H1 (cell line): Measurements from ENCODE around the gene ADARB2. TPM values are rescaled to one million over a fixed set of nuclear protein-coding genes. Genes with fewer than 3 reads are reported as not detected.

Experiments used
- CTCF ChIA-PET: fragments of 300-600 bp; sonication (Branson Sonifier 250); formaldehyde crosslinking; loops from one replicate; lab custom pipeline; 2021; ENCODE audit not compliant: partially characterized antibody; lab: Charles Lee
- POLR2A ChIA-PET: fragments of 300-600 bp; sonication (Branson Sonifier 250); formaldehyde crosslinking; loops from one replicate; lab custom pipeline; 2021; ENCODE audit warnings: inconsistent platforms; ENCODE audit not compliant: partially characterized antibody; lab: Charles Lee
- DNase-seq, 2 experiments: peaks; one replicate each; pipeline versions ENCODE4 v3.0.0 to v3.0.0-alpha.2; 2010 to 2022; ENCODE audit warnings: low spot score in 2 of 2, low read depth in 1 of 2, mixed read lengths in 1 of 2
- FAIRE-seq: peaks from 2 replicates; lab custom pipeline; 2011; peaks lifted over from hg19 to GRCh38; lab: Jason Lieb, UNC
- H2AFZ ChIP-seq: 2 replicates; pipeline ENCODE4 v1.8.1; 2012; ENCODE audit warnings: low read length, inconsistent platforms
- H2AK5ac ChIP-seq: 2 replicates; pipeline ENCODE4 v1.6.1; 2013; ENCODE audit warnings: low read depth, low read length
- H2BK120ac ChIP-seq: replicated peaks from 2 replicates; pipeline ENCODE3; 2013; ENCODE audit warnings: low read depth, low read length, inconsistent platforms
- H2BK12ac ChIP-seq: 2 replicates; pipeline ENCODE4 v1.6.1; 2013; ENCODE audit warnings: low read depth, low read length
- H2BK15ac ChIP-seq: 2 replicates; pipeline ENCODE4 v1.6.1; 2013; ENCODE audit warnings: low read length
- H2BK20ac ChIP-seq: 2 replicates; pipeline ENCODE4 v1.6.1; 2013; ENCODE audit warnings: low read length
- H2BK5ac ChIP-seq: 2 replicates; pipeline ENCODE4 v1.6.1; 2013; ENCODE audit warnings: low read depth, low read length
- H3K14ac ChIP-seq: 2 replicates; pipeline ENCODE4 v1.6.1; 2013; ENCODE audit warnings: inconsistent platforms; ENCODE audit not compliant: insufficient read length
- H3K18ac ChIP-seq: 2 replicates; pipeline ENCODE4 v1.6.1; 2013; ENCODE audit warnings: low read length; ENCODE audit errors: extremely low read depth
- H3K23ac ChIP-seq: 2 replicates; pipeline ENCODE4 v1.6.1; 2013; ENCODE audit warnings: inconsistent platforms; ENCODE audit not compliant: insufficient read length
- H3K23me2 ChIP-seq: 2 replicates; pipeline ENCODE4 v1.6.1; 2013; ENCODE audit warnings: low read depth, low read length
- H3K27ac ChIP-seq: 2 replicates; pipeline ENCODE4 v1.6.1; 2011; ENCODE audit warnings: low read depth, low read length, inconsistent platforms
- H3K27me3 ChIP-seq, 4 experiments: replicated peaks in 1 of 4; 1 replicate in 1 of 4; 2 replicates in 3 of 4; pipeline versions ENCODE4 v1.6.1 to v1.8.1; 2011 to 2013; ENCODE audit warnings: low read length in 3 of 4, mild to moderate bottlenecking in 3 of 4, inconsistent platforms in 2 of 4, mixed read lengths in 2 of 4, moderate library complexity in 1 of 4; ENCODE audit not compliant: control insufficient read depth in 3 of 4, insufficient read depth in 3 of 4; ENCODE audit errors: extremely low read depth in 1 of 4
- H3K36me3 ChIP-seq, 4 experiments: 2 replicates each; pipeline versions ENCODE4 v1.6.1 to v1.8.1; 2011 to 2013; ENCODE audit warnings: mild to moderate bottlenecking in 4 of 4, low read length in 3 of 4, moderate library complexity in 2 of 4, control low read depth in 1 of 4, inconsistent platforms in 1 of 4; ENCODE audit not compliant: insufficient read depth in 4 of 4, control insufficient read depth in 2 of 4
- H3K4ac ChIP-seq: replicated peaks from 2 replicates; pipeline ENCODE3; 2013; ENCODE audit warnings: low read length, low read depth, mixed read lengths, inconsistent platforms; ENCODE audit not compliant: insufficient read length
- H3K4me1 ChIP-seq, 4 experiments: replicated peaks in 1 of 4; 1 replicate in 1 of 4; 2 replicates in 3 of 4; pipeline versions ENCODE4 v1.6.1 to v1.8.1; 2011 to 2013; ENCODE audit warnings: low read length in 3 of 4, inconsistent platforms in 2 of 4, mixed read lengths in 1 of 4; ENCODE audit not compliant: insufficient read depth in 4 of 4, control insufficient read depth in 3 of 4
- H3K4me2 ChIP-seq, 2 experiments: 2 replicates each; pipeline versions ENCODE4 v1.6.1 to v1.8.1; 2011 to 2013; ENCODE audit warnings: low read depth in 2 of 2, low read length in 2 of 2, control low read depth in 1 of 2, inconsistent platforms in 1 of 2, mild to moderate bottlenecking in 1 of 2; ENCODE audit not compliant: insufficient read depth in 1 of 2
- H3K4me3 ChIP-seq, 4 experiments: fragments of 200-600, 300-600 bp in 1 of 4; sonication (generic), shearing (Covaris generic), sonication (Bioruptor Twin) in 1 of 4; 2 replicates each; pipeline versions ENCODE4 v1.5.1 to v1.8.1; 2011 to 2016; ENCODE audit warnings: low read length in 4 of 4, low read depth in 3 of 4, control low read depth in 2 of 4, inconsistent platforms in 2 of 4, mild to moderate bottlenecking in 2 of 4, mixed read lengths in 1 of 4, moderate library complexity in 1 of 4; ENCODE audit not compliant: insufficient read depth in 2 of 4; ENCODE audit errors: extremely low read depth in 1 of 4
- H3K56ac ChIP-seq: replicated peaks from 2 replicates; pipeline ENCODE3; 2013; ENCODE audit warnings: low read depth, mild to moderate bottlenecking, mixed read lengths, low read length, inconsistent platforms; ENCODE audit not compliant: insufficient read length
- H3K79me1 ChIP-seq: 2 replicates; pipeline ENCODE4 v1.6.1; 2013; ENCODE audit warnings: low read depth, low read length, control low read depth
- H3K79me2 ChIP-seq, 2 experiments: 2 replicates each; pipeline versions ENCODE4 v1.6.1 to v1.8.1; 2012 to 2013; ENCODE audit warnings: low read length in 2 of 2, mild to moderate bottlenecking in 2 of 2, inconsistent platforms in 1 of 2; ENCODE audit not compliant: insufficient read depth in 2 of 2, control insufficient read depth in 1 of 2
- H3K9ac ChIP-seq, 4 experiments: replicated peaks in 1 of 4; 1 replicate in 1 of 4; 2 replicates in 3 of 4; pipeline versions ENCODE4 v1.6.1 to v1.8.1; 2011 to 2013; ENCODE audit warnings: low read depth in 3 of 4, low read length in 3 of 4, control low read depth in 2 of 4, mild to moderate bottlenecking in 2 of 4, moderate library complexity in 2 of 4, inconsistent platforms in 1 of 4; ENCODE audit errors: extremely low read depth in 1 of 4
- H3K9me3 ChIP-seq, 2 experiments: 2 replicates each; pipeline versions ENCODE4 v1.6.1 to v1.8.1; 2012 to 2013; ENCODE audit warnings: mild to moderate bottlenecking in 2 of 2, moderate library complexity in 2 of 2, control low read depth in 1 of 2, inconsistent platforms in 1 of 2, low read depth in 1 of 2, low read length in 1 of 2, mixed read lengths in 1 of 2; ENCODE audit not compliant: insufficient read depth in 2 of 2
- H4K20me1 ChIP-seq, 2 experiments: replicated peaks in 1 of 2; 2 replicates each; pipeline versions ENCODE3 to v1.8.1; 2011 to 2013; ENCODE audit warnings: inconsistent platforms in 2 of 2, low read length in 2 of 2, mild to moderate bottlenecking in 1 of 2; ENCODE audit not compliant: insufficient read depth in 2 of 2, control insufficient read depth in 1 of 2
- H4K5ac ChIP-seq: 2 replicates; pipeline ENCODE4 v1.6.1; 2013; ENCODE audit warnings: low read length, low read depth, mixed read lengths, inconsistent platforms; ENCODE audit not compliant: insufficient read length
- H4K8ac ChIP-seq: 2 replicates; pipeline ENCODE4 v1.8.0; 2013; ENCODE audit warnings: mild to moderate bottlenecking, moderate library complexity, low read length, inconsistent platforms; ENCODE audit not compliant: insufficient read depth; ENCODE audit errors: extremely low read depth
- H4K91ac ChIP-seq: replicated peaks from 2 replicates; pipeline ENCODE3; 2013; ENCODE audit warnings: low read length, mixed read lengths, inconsistent platforms; ENCODE audit not compliant: insufficient read length
- BCL11A ChIP-seq, 2 experiments: IDR thresholded peaks; one replicate each; pipeline ENCODE4 v1.6.1; 2011; ENCODE audit warnings: low read depth in 2 of 2, low read length in 2 of 2, mild to moderate bottlenecking in 2 of 2
- CHD1 ChIP-seq: IDR thresholded peaks from 2 replicates; pipeline ENCODE4 v1.6.1; 2012; ENCODE audit warnings: low read depth, low read length, improper control_type of control experiment
- EZH2 ChIP-seq: fragments of 200-600 bp; sonication (generic); IDR thresholded peaks from 2 replicates; pipeline ENCODE4 v1.7.1; 2012; ENCODE audit warnings: low read depth, mild to moderate bottlenecking, moderate library complexity, low read length, inconsistent platforms; ENCODE audit not compliant: severe bottlenecking
- HDAC6 ChIP-seq: IDR thresholded peaks from one replicate; pipeline ENCODE4 v1.7.1; 2012; ENCODE audit warnings: low read depth, mild to moderate bottlenecking, inconsistent platforms, low read length, moderate library complexity
- JUN ChIP-seq: IDR thresholded peaks from 2 replicates; pipeline ENCODE4 v1.6.1; 2011; ENCODE audit warnings: low read depth, mild to moderate bottlenecking, improper control_type of control experiment, low read length
- NANOG ChIP-seq: IDR thresholded peaks from 2 replicates; pipeline ENCODE4 v1.6.1; 2011; ENCODE audit warnings: low read length, low read depth, mild to moderate bottlenecking, inconsistent platforms; ENCODE audit not compliant: insufficient read depth, poor library complexity, severe bottlenecking
- SIN3A ChIP-seq, 2 experiments: IDR thresholded peaks in 1 of 2; conservative IDR thresholded peaks in 1 of 2; 2 replicates each; pipeline ENCODE4 v1.6.1; 2011 to 2012; ENCODE audit warnings: low read length in 2 of 2, improper control_type of control experiment in 1 of 2, low read depth in 1 of 2, mild to moderate bottlenecking in 1 of 2
- SP1 ChIP-seq: IDR thresholded peaks from 2 replicates; pipeline ENCODE4 v1.6.1; 2011; ENCODE audit warnings: low read depth, low read length
- TAF7 ChIP-seq: optimal IDR thresholded peaks from 2 replicates; pipeline ENCODE3; 2011; ENCODE audit warnings: low read depth, mild to moderate bottlenecking, inconsistent platforms, low read length, moderate library complexity, borderline replicate concordance
- TBP ChIP-seq: IDR thresholded peaks from 2 replicates; pipeline ENCODE4 v1.6.1; 2011; ENCODE audit warnings: low read depth, low read length, improper control_type of control experiment
- TCF12 ChIP-seq: IDR thresholded peaks from 2 replicates; pipeline ENCODE4 v1.6.1; 2011; ENCODE audit warnings: low read depth, mild to moderate bottlenecking, low read length
- YY1 ChIP-seq: IDR thresholded peaks from 2 replicates; pipeline ENCODE4 v1.6.1; 2011; ENCODE audit warnings: low read depth, mild to moderate bottlenecking, low read length
- WGBS, 2 experiments: shearing (Covaris generic) in 1 of 2; methylation state at CpG; one replicate each; pipeline versions ENCODE4 v1.1.6 to v1.1.7; 2013 to 2015; ENCODE audit warnings: low lambda C conversion rate in 2 of 2, mixed read lengths in 2 of 2, inconsistent platforms in 1 of 2, low coverage in 1 of 2, missing lambda C conversion rate in 1 of 2; ENCODE audit not compliant: insufficient replicate concordance in 2 of 2, insufficient coverage in 1 of 2, insufficient read length in 1 of 2; ENCODE audit errors: extremely low coverage in 1 of 2, missing lambda C conversion rate in 1 of 2; 5-methylcytosine and 5-hydroxymethylcytosine counted together
- polyA plus RNA-seq, 7 experiments: library from polyadenylated mRNA; depleted of rRNA in 3 of 7; stranded (reverse) in 5 of 7; unstranded in 2 of 7; fragments of >200 nt in 5 of 7; fragments of 200-250 nt in 2 of 7; gene quantifications; 1 replicate in 5 of 7; 2 replicates in 1 of 7; 4 replicates in 1 of 7; pipeline versions ENCODE4 v1.2.1 to v1.2.3, GENCODE V29; 2011 to 2013; ENCODE audit warnings: missing spikeins in 2 of 7, mixed read lengths in 2 of 7
- total RNA-seq: library from RNA; stranded (reverse); fragmentation: NEBNext Ultra II Directional; extraction: Animal tissue kit (Norgen Biotek cat#: 25700); gene quantifications from 2 replicates; pipeline ENCODE4 v1.2.1, GENCODE V29; 2021
- TF ChIP-seq, protein P1 (sequence below): IDR thresholded peaks from 2 replicates; pipeline ENCODE4 v1.6.1; 2012; ENCODE audit warnings: inconsistent platforms

ADARB2 gene
- total and polyA plus RNA-seq, 2 of the 8 experiments (the other 6 are each of a cell fraction or from before 2014, with no cell fraction given), result 2.2 to 2.8 TPM

DNA sequence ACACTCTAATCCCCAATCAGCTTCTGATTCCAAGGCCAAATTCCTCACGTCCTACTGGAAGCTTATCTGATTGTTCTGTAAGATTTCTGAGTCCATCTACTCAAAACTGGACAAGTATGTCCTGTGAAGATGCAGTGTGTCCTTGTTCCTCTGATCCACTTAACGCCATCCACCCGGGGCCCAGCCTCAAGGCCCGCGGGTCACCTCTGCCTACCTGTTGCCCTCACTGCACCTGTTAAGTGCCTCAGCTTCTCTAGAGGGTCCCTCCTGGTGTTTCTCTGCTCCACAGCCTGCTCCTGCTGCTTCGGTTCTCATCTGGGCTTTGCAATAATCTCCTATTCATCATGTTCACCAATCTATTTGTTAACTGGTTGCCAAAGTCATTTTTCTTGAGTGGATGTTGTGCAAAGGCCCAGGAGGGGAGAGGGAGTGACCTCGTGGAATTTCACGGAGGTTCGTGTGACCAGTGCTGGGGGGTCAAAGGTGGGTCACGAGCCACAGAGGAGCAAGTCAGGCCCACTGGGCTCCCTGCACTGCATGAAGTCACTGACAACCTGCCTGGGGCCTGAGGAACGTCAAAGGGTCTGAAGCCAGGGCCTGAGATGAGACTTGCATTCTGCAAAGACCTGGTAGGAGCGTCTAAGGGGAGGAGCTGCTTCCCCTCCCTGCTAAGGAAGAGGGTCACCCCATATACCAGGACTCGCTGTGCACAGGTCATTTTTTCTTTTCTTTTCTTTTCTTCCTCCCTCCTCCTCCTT is 343.0 kb downstream of the ADARB2 start:
- no peak overlapping the region for H4K91ac ChIP-seq
- H3K23ac ChIP-seq, result no peak overlapping the region
- H3K79me1 ChIP-seq, result no peaks in the 10 kb centered on the region
- no peak overlapping the region for H2BK12ac ChIP-seq
- H3K56ac ChIP-seq, result no peak overlapping the region
- no peak overlapping the region for H3K27ac ChIP-seq
- no peak overlapping the region for H4K8ac ChIP-seq
- H2BK20ac ChIP-seq, result no peak overlapping the region
- no peak overlapping the region for H2BK15ac ChIP-seq
- H3K18ac ChIP-seq, result no peak overlapping the region
- H2AFZ ChIP-seq, result no peak overlapping the region
- POLR2A ChIA-PET, result no interaction called here
- no peaks in the 10 kb centered on the region for H3K9me3 ChIP-seq
- no peak overlapping the region for H3K4ac ChIP-seq
- H2BK5ac ChIP-seq, result no peak overlapping the region
- H4K5ac ChIP-seq, result no peak overlapping the region
- TF ChIP-seq HDAC6 (no peak), SP1 (no peak), BCL11A (IDR thresholded peaks at IDR 0.05; ENCODE audit: low read depth in 2 of 2, low read length in 2 of 2) (no peak), TBP (no peak), SIN3A (conservative IDR thresholded peaks at IDR 0.05 in 1 of 2, IDR thresholded peaks at IDR 0.05 in 1 of 2; ENCODE audit: low read depth in 1 of 2, low read length in 2 of 2) (no peak), TAF7 (no peak), EZH2 (no peak), YY1 (no peak), JUN (no peak), CHD1 (no peak), NANOG (no peak), TCF12 (no peak)
- TF ChIP-seq, protein P1, sequence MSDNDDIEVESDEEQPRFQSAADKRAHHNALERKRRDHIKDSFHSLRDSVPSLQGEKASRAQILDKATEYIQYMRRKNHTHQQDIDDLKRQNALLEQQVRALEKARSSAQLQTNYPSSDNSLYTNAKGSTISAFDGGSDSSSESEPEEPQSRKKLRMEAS, result no peak
- no peaks in the 10 kb centered on the region; a peak in 2 of 7 replicates for H3K27me3 ChIP-seq
- H4K20me1 ChIP-seq, result no peaks in the 10 kb centered on the region
- H3K9ac ChIP-seq, result no peak overlapping the region
- FAIRE-seq (no peak), DNase-seq (no peak)
- CTCF ChIA-PET, result interaction anchor here (0.6 to 3.5 kb wide), 10 partner anchors 8 to 345 kb away, joined by 3 to 10 read pairs (median 4); no protein-coding TSS in a partner anchor
- no peaks in the 10 kb centered on the region for H3K23me2 ChIP-seq
- 86% methylated on average over 13 of the region's 13 CpGs; no CpG with 5 or more reads in 1 of the 2 experiments for WGBS, 2 experiments
- H3K36me3 ChIP-seq, result no peaks in the 10 kb centered on the region
- no peaks in the 10 kb centered on the region for H3K79me2 ChIP-seq
- no peak overlapping the region for H2AK5ac ChIP-seq
- no peak overlapping the region for H2BK120ac ChIP-seq
- H3K14ac ChIP-seq, result no peak overlapping the region
- H3K4me2 ChIP-seq, result no peak overlapping the region
- H3K4me3 ChIP-seq, result no peak overlapping the region
- H3K4me1 ChIP-seq, result no peaks in the 10 kb centered on the region
